ENCODE results near the gene MYCL. TPM values are rescaled to one million over a fixed set of nuclear protein-coding genes. Genes with fewer than 3 reads are reported as not detected.

MYCL gene
- polyA plus RNA-seq, 1 experiment: 0.77 TPM

DNA sequence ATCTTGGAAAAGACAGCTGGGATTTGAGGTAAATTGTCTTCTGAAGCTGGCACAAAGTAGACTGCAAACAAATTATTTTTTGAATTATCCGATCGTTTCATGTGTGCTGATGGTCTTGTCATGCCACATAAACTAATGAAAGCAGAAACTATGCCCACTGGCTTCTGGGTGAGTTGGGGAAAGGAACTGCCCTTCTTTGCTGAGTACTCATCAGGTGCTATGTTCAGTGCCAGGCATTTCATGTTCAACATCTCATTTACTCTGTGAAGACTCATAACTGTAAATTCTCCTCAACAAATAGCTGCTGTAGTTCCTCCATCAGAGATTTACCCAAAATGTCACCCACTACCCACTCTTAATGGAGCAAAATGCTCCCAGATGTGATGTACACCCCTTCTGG lies 19.6 kb downstream of the MYCL start:
- no peaks in the 10 kb centered on the region for H3K27me3 ChIP-seq (ENCODE audit: control insufficient read depth, insufficient read depth, low read length)
- H3K4me3 ChIP-seq (ENCODE audit: low read depth, low read length): peak overlapping the region; percentile 94
- ChIA-PET CTCF (interaction anchor here (0.8 to 1.8 kb wide), 4 partner anchors 10 to 91 kb away, joined by 3 to 17 read pairs (median 5); no protein-coding TSS in a partner anchor), POLR2A (interaction anchor here (0.6 to 1.1 kb wide), 2 partner anchors 36 to 54 kb away, joined by 3 read pairs; no protein-coding TSS in a partner anchor)
- H3K27ac ChIP-seq (ENCODE audit: low read depth, low read length): no peak overlapping the region
- TF ChIP-seq, protein P1, sequence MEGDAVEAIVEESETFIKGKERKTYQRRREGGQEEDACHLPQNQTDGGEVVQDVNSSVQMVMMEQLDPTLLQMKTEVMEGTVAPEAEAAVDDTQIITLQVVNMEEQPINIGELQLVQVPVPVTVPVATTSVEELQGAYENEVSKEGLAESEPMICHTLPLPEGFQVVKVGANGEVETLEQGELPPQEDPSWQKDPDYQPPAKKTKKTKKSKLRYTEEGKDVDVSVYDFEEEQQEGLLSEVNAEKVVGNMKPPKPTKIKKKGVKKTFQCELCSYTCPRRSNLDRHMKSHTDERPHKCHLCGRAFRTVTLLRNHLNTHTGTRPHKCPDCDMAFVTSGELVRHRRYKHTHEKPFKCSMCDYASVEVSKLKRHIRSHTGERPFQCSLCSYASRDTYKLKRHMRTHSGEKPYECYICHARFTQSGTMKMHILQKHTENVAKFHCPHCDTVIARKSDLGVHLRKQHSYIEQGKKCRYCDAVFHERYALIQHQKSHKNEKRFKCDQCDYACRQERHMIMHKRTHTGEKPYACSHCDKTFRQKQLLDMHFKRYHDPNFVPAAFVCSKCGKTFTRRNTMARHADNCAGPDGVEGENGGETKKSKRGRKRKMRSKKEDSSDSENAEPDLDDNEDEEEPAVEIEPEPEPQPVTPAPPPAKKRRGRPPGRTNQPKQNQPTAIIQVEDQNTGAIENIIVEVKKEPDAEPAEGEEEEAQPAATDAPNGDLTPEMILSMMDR (IDR thresholded peaks at IDR 0.05; ENCODE audit: low read depth, low read length): no peak
- no peak for DNase-seq (ENCODE audit: low read depth, low spot score)
- H3K9me3 ChIP-seq (ENCODE audit: control insufficient read depth, insufficient read depth, low read length): peaks cover 3% of the 10 kb centered on the region; the same call in 1 of the 2 replicates

DNA sequence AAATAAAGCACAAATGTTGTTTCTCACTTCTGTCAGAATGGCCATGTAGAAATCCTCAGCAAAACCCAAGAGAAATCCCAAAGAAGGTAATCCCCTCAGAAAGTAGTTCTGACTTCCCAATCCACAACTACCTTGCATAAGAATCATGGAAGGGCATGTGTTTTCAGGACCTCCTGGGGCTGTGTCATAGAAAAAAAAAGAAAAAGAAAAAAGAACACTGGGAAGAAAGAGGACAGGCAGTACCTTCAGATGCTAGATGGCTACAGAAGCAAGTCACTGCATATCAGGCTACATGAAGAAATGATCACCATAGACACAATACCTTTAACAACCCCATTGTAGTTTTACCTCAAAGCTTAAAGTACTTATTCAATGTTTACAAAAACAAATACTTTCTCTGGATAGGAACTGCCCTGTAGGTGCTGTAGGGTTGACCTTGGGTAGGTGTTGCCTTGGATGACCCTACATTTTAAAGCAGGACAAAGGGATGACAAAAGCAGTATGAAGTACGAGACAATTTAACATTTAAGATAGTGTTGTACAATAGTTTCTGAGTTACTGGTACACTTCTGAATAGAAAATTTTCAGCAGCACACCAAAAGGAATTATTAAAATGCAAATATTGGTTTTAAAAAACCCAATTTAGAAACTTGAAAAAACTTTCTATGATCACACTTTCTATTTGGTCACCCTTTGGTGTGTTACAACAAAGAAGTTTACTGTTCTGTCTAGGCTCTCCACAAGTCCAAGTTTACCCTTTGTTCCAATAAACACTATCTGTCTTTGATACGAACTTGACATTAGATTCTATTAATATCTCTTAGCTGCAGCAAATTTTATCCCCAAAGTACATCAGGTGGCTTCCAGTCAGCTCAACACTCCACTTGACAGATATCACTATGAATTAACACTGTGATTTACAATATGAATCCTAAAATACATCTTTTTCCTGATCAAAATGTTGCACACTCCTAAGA lies 23.4 kb downstream of the MYCL start:
- no peak overlapping the region for H3K27ac ChIP-seq (ENCODE audit: low read depth, low read length)
- H3K4me3 ChIP-seq (ENCODE audit: low read depth, low read length): no peak overlapping the region
- DNase-seq (ENCODE audit: low read depth, low spot score): no peak
- ChIA-PET POLR2A (no interaction called here), CTCF (interaction anchor here (1.5 to 1.7 kb wide), 3 partner anchors 9 to 154 kb away, joined by 3 to 5 read pairs (median 5); no protein-coding TSS in a partner anchor)
- H3K27me3 ChIP-seq (ENCODE audit: control insufficient read depth, insufficient read depth, low read length): no peaks in the 10 kb centered on the region
- TF ChIP-seq, protein P1 (IDR thresholded peaks at IDR 0.05; ENCODE audit: low read depth, low read length): no peak
- peaks cover 3% of the 10 kb centered on the region; the same call in 1 of the 2 replicates for H3K9me3 ChIP-seq (ENCODE audit: control insufficient read depth, insufficient read depth, low read length)

DNA sequence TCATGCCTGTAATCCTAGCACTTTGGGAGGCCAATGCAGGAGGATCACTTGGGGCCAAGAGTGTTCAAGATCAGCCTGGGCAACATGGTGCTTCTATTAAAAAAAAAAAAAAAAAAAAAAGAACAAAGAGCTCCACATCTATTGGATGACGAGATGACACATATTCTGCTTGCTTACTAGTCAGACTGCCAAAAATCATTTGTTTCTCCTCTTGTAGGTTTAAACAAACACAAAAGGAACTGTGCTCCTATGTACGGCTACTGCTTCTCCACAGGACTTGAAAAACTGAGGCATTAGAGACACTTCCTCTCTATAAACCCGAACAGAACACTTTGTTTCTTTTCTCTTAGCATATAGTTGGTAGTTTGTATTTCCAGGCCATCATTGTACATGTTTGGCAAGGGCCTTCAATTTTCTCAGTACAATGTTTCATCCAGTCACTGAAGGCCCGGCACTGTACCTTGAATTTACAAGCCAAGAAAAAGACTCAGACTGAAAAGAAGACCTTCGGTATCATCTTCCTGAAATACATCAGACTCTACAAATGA lies 24.4 kb downstream of the MYCL start:
- no peaks in the 10 kb centered on the region for H3K27me3 ChIP-seq (ENCODE audit: control insufficient read depth, insufficient read depth, low read length)
- no peaks in the 10 kb centered on the region for H3K9me3 ChIP-seq (ENCODE audit: control insufficient read depth, insufficient read depth, low read length)
- no peak for DNase-seq (ENCODE audit: low read depth, low spot score)
- H3K27ac ChIP-seq (ENCODE audit: low read depth, low read length): no peak overlapping the region
- POLR2A ChIA-PET: interaction anchor here (0.6 to 0.7 kb wide), 3 partner anchors 18 to 478 kb away, joined by 3 to 7 read pairs (median 4); no protein-coding TSS in a partner anchor
- H3K4me3 ChIP-seq (ENCODE audit: low read depth, low read length): no peak overlapping the region
- TF ChIP-seq, protein P1 (IDR thresholded peaks at IDR 0.05; ENCODE audit: low read depth, low read length): no peak
- CTCF ChIA-PET: interaction anchor here (0.6 to 1.6 kb wide), 3 partner anchors 10 to 96 kb away, joined by 3 to 5 read pairs (median 4); no protein-coding TSS in a partner anchor

DNA sequence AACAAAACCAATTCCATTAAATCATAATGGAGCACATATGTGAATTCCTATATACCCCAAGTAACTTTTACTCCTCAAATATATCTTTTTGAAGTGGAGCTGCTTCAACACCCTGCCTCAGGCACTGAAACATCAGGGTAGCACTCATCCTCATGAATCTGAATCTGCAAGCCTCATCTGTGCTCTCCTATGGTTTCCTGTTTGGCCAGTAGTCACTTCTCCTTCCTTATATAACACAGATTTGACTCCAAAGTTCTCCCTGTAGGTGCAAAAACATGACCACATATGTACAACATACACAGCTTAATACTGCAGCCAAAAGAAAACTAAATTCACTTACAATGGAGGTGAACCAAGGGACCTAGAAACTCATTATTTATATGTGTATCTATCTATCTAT lies 25.6 kb downstream of the MYCL start:
- ChIA-PET CTCF (interaction anchor here (0.7 kb wide), 1 partner anchor 26 kb away, joined by 3 read pairs; no protein-coding TSS in a partner anchor), POLR2A (no interaction called here)
- TF ChIP-seq, protein P1 (IDR thresholded peaks at IDR 0.05; ENCODE audit: low read depth, low read length): no peak

More for the DNA sequence above, 25.6 kb downstream of the MYCL start:
- DNase-seq (ENCODE audit: low read depth, low spot score): no peak
- peaks cover 2% of the 10 kb centered on the region for H3K9me3 ChIP-seq (ENCODE audit: control insufficient read depth, insufficient read depth, low read length)
- H3K4me3 ChIP-seq (ENCODE audit: low read depth, low read length): no peak overlapping the region
- H3K27ac ChIP-seq (ENCODE audit: low read depth, low read length): no peak overlapping the region
- H3K27me3 ChIP-seq (ENCODE audit: control insufficient read depth, insufficient read depth, low read length): no peaks in the 10 kb centered on the region
